IMR-90 (cell line): ENCODE measurements around the gene PTPRCAP.

Source experiments
- BHLHE40 ChIP-seq: fragments of 150-350 bp; IDR thresholded peaks from 2 replicates; pipeline ENCODE4 v1.6.1; 2016; ENCODE audit warnings: mild to moderate bottlenecking, low read depth, low read length
- MXI1 ChIP-seq: IDR thresholded peaks from 2 replicates; pipeline ENCODE4 v1.6.1; 2012; ENCODE audit warnings: low read depth, mild to moderate bottlenecking, low read length, moderate library complexity, borderline replicate concordance
- NFE2L2 ChIP-seq: fragments of 150-350 bp; IDR thresholded peaks from 2 replicates; pipeline ENCODE4 v1.6.1; 2016; ENCODE audit warnings: low read depth, mild to moderate bottlenecking, low read length
- POLR2A ChIP-seq: IDR thresholded peaks from 2 replicates; pipeline ENCODE4 v1.6.1; 2012; ENCODE audit warnings: mild to moderate bottlenecking, low read depth, low read length
- RAD21 ChIP-seq: IDR thresholded peaks from 2 replicates; pipeline ENCODE4 v1.6.1; 2012; ENCODE audit warnings: low read length, improper control_type of control experiment
- RFX5 ChIP-seq: IDR thresholded peaks from 2 replicates; pipeline ENCODE4 v1.8.0; 2012; ENCODE audit warnings: low read depth, mild to moderate bottlenecking, low read length, moderate library complexity
- SMC3 ChIP-seq: fragments of 150-350 bp; IDR thresholded peaks from 2 replicates; pipeline ENCODE4 v1.6.1; 2016; ENCODE audit warnings: low read depth, mild to moderate bottlenecking, antibody characterized with exemption, low read length, moderate library complexity
- TF ChIP-seq, protein P1 (sequence below): conservative IDR thresholded peaks from 2 replicates; pipeline ENCODE4 v1.5.1; 2012; ENCODE audit warnings: mild to moderate bottlenecking, low read depth, low read length, improper control_type of control experiment
- TF ChIP-seq, protein P2 (sequence below): fragments of 150-350 bp; IDR thresholded peaks from 2 replicates; pipeline ENCODE4 v1.6.1; 2017; ENCODE audit warnings: mild to moderate bottlenecking, antibody characterized with exemption, low read length, low read depth
- TF ChIP-seq, protein P3 (sequence below): fragments of 150-350 bp; IDR thresholded peaks from 2 replicates; pipeline ENCODE4 v1.6.1; 2016; ENCODE audit warnings: low read depth, mild to moderate bottlenecking, low read length, moderate library complexity, borderline replicate concordance

DNA sequence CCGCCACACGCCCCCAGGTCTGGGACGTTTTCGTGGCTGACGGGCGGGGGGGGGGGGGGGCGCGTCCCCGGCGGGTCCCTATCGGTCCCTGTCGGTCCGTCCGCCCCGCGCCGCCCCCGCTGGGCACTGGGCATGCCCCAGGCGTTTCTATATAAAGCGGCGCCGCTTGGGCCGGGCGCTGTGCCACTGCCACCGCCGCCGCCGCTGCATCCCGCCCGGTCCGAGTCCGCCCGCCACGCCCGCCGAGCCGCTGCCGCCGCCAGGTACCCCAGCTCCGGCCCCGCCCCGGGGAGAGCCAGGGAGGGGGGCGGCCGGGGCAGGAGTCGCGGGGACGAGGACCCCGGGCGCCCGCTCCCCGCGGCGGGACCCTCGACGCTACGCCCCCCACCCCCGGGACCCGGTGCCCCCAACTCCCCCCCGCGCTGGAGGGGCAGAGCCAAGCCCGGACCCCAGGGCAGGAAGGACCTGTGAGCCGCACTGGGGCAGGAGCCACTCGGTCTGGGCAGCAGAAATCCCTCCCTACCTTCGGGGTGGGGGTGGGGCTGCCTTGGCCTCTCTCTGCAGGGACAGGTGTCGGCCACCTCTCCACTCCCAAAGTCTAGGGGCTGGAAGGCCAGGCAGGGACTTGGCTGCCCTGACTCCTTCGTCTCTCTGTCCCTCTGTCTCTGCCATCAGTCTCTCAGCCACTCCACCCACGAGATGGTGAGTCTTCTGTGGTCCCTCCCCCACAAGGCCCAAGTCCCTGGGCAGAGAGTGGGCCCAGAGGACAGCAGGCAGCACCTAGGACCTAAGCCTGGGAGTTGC lies 21.8 kb downstream of the PTPRCAP start, which contains the start of gene CARNS1:
- TF ChIP-seq, protein P1, sequence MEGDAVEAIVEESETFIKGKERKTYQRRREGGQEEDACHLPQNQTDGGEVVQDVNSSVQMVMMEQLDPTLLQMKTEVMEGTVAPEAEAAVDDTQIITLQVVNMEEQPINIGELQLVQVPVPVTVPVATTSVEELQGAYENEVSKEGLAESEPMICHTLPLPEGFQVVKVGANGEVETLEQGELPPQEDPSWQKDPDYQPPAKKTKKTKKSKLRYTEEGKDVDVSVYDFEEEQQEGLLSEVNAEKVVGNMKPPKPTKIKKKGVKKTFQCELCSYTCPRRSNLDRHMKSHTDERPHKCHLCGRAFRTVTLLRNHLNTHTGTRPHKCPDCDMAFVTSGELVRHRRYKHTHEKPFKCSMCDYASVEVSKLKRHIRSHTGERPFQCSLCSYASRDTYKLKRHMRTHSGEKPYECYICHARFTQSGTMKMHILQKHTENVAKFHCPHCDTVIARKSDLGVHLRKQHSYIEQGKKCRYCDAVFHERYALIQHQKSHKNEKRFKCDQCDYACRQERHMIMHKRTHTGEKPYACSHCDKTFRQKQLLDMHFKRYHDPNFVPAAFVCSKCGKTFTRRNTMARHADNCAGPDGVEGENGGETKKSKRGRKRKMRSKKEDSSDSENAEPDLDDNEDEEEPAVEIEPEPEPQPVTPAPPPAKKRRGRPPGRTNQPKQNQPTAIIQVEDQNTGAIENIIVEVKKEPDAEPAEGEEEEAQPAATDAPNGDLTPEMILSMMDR = no peak
- TF ChIP-seq POLR2A (no peak), RAD21 (no peak), RFX5 (no peak), MXI1 (no peak), SMC3 (no peak), NFE2L2 (no peak), BHLHE40 (no peak)
- TF ChIP-seq, protein P2, sequence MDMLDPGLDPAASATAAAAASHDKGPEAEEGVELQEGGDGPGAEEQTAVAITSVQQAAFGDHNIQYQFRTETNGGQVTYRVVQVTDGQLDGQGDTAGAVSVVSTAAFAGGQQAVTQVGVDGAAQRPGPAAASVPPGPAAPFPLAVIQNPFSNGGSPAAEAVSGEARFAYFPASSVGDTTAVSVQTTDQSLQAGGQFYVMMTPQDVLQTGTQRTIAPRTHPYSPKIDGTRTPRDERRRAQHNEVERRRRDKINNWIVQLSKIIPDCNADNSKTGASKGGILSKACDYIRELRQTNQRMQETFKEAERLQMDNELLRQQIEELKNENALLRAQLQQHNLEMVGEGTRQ = no peak
- TF ChIP-seq, protein P3, sequence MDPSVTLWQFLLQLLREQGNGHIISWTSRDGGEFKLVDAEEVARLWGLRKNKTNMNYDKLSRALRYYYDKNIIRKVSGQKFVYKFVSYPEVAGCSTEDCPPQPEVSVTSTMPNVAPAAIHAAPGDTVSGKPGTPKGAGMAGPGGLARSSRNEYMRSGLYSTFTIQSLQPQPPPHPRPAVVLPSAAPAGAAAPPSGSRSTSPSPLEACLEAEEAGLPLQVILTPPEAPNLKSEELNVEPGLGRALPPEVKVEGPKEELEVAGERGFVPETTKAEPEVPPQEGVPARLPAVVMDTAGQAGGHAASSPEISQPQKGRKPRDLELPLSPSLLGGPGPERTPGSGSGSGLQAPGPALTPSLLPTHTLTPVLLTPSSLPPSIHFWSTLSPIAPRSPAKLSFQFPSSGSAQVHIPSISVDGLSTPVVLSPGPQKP = no peak
